HCEC 1CT (cell line): ENCODE results near the gene TESK1.
A peak's percentile ranks its signal among the peaks of the same experiment; 100 is the strongest.

Experiments
- DNase-seq: peaks from one replicate; pipeline ENCODE4 v3.0.0-alpha.2; 2017

The TESK1 gene

GRCh38 chr9:35649431-35650340, 44.6 kb downstream of the TESK1 start:
- DNase-seq = no peak

- DNase-seq = no peak
Measured at GRCh38 chr9:35650341-35651158, 45.5 kb downstream of the TESK1 start, which contains the start of gene SIT1. SIT1 (minus strand) TSS chr9:35650931; CDS start chr9:35650853, 78 bp downstream.

GRCh38 chr9:35651956-35652828, 47.1 kb downstream of the TESK1 start:
- DNase-seq = peak; percentile 77

GRCh38 chr9:35652829-35653209, 47.8 kb downstream of the TESK1 start:
- DNase-seq = no peak

- no peak for DNase-seq
Measured at GRCh38 chr9:35653611-35654010, 48.5 kb downstream of the TESK1 start.

GRCh38 chr9:35656348-35656747, 51.3 kb downstream of the TESK1 start:
- no peak for DNase-seq

GRCh38 chr9:35656831-35657545, 51.9 kb downstream of the TESK1 start:
- DNase-seq = peak; percentile 42

- DNase-seq = peak; percentile 100
Measured at GRCh38 chr9:35657546-35658136, 52.6 kb downstream of the TESK1 start, which contains the start of gene RMRP. RMRP (minus strand) TSS chr9:35658019.

GRCh38 chr9:35658137-35658967, 53.3 kb downstream of the TESK1 start, which contains the start of gene CCDC107:
CCDC107 (plus strand) TSS chr9:35658292; CDS start chr9:35658380, 88 bp downstream.
- DNase-seq = peak; percentile 76

- peak; percentile 80 for DNase-seq
Measured at GRCh38 chr9:35658968-35659220, 53.8 kb downstream of the TESK1 start.

GRCh38 chr9:35659340-35659739, 54.3 kb downstream of the TESK1 start:
- peak; percentile 56 for DNase-seq
